HuH-7.5 (cell line): ENCODE results near the gene TTI1.
"Not testable (repeated sequence)": the region's sequence is repeated elsewhere in the genome, so short reads cannot be mapped to it uniquely, and the experiment has no call there.

Source experiments
- DNase-seq: peaks from one replicate; pipeline ENCODE4 v3.0.0; 2011; ENCODE audit warnings: low spot score

The TTI1 gene

DNA sequence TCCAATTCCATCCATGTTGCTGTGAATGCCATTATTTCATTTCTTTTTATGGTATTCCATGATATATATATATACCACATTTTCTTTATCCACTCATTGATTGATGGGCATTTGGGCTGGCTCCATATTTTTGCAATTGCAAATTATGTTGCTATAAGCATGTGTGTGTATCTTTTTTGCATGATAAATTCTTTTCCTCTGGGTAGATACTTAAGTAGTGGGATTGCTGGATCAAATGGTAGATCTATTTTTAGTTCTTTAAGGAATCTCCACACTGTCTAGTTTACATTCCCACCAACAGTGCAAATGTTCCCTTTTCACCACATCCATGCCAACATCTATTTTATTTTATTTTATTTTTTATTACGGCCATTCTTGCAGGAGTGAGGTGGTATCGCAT, 69.8 kb downstream of the TTI1 start:
- not testable (repeated sequence) for DNase-seq

DNA sequence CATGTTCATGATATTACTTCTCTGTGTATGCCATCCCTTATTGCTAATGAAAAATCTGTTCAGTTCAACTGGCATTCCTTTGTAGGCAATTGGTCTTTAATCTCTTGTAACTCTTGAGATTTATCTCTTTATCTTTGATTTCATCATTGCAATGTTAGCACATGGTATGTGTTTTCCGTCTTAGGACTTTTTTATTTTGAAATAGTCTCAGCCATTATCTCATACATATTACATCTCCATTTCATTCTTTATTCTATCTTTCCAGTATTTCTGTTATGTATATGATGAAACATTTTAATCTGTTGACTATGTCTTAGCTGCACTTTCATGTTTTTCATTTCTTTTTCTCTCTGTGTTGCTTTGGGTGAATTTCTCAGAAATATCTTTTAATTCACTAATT, 72.2 kb downstream of the TTI1 start:
- no peak for DNase-seq

DNA sequence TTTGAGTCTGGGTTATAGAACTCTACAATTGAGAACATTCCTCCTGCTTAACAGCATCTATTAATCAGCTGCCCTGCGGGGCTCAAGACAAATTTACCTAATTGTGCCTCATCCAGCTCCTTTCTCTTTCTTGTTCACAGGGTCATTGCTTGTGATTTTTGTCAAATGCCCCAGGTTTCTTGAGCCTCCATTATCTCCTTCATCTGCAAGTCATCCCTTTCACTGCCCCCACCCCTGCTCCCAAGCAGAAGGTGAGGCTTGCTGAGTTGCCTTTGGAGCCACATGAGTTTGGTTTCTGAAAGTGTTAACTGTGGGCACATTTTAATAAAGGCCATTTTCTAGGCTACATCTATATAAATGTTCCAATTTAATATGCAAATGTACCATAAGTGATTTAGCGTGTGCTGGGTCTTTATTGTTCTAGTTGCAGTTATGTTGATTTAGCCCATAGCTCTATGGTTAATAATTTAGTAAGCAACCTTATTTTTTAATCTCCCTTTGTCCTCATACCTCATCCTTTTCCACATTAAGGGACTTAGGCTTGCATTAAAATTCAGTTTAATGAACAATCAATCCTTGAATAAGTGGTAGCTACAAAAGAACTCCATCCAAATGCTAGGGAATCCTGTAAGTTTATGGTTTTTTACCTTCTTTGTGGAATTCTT, 74.3 kb downstream of the TTI1 start:
- no peak for DNase-seq

DNA sequence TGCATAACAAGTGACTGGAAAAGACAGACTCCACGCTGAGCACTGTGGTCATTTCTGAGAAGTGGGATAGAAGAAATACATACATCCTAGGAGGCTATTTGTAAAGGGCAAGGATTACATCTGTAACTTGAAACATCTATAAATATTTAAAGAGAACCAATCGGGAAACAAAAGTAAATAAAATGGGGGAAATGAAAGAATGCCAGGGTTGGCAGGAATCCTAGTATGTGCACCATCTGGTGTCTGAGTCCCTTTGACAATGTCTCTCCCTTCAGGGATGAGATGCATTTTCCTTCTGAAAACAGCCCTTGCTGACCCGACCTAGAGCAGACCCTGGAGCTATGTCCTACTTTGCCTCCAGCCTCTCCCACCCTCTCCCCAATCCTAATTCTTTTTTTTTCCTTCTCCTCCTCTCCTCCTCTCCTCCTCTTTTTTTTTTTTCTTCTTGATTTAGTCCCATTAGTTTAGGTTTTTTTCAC, 77.1 kb downstream of the TTI1 start:
- no peak for DNase-seq

DNA sequence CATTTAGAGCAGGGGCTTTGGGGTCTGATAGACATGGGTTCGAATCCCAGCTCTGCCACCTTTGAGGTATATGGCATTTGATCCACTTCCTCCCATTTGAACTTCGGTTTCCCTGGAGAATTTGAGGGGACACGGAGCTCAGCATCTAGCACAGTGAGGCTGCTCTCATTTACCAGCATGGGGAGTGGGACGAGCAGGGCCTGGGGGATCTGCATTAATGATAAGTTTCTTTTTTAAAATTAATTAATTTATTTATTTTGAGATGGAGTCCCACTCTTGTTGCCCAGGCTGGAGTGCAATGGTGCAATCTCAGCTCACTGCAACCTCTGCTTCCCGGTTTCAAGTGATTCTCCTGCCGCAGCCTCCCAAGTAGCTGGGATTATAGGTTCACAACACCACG, 77.7 kb downstream of the TTI1 start:
- DNase-seq: no peak

DNA sequence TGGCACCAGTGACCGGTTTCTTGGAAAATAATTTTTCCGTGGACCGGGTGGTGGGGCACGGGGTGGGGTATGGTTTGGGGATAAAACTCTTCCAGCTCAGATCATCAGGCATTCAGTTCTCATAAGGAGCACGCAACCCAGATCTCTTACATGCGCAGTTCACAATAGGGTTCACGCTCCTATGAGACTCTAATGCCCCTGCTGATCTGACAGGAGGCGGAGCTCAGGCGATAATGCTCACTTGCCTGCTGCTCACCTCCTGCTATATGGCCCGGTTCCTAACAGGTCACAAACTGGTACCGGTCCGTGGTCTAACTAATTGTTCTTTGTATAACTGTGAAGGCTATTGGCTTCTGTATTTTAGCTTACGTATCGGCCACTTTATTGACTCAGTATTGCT, 78.6 kb downstream of the TTI1 start:
- no peak for DNase-seq

DNA sequence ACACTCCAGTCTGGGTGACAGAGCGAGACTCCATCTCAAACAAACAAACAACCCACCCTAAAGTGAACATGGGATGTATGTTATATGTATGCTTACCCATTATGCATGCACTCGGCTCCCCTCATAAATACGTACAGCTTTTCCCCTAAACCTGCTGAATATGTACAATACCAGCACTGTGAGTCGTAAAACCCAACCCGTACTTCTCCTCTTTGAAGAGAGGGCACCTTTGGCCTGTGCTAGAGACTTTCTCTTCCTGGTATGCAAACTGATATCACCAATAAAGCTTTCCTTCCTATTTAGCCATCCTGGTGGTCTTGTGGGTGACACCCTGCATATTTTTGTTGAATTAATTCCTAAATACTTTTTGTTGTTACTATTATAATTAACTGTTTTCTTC, 79.1 kb downstream of the TTI1 start:
- no peak for DNase-seq

DNA sequence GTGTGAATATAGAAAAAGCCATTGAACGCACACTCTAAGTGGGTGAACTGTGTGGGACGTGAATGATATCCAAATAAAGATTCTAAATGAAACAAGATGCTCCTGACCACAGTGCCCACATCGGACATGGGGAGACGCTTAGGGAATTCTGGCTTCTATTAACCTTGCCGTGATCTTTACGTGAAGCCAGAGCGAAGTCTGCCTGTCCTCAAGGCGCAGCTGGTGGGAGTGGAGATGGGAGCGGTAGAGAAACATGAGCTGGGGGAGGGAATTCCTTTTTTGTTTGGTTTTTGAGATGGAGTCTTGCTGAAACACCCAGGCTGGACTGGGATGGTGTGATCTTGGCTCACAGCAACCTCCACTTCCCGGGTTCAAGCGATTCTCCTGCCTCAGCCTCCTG, 84.3 kb downstream of the TTI1 start:
- DNase-seq: no peak

DNA sequence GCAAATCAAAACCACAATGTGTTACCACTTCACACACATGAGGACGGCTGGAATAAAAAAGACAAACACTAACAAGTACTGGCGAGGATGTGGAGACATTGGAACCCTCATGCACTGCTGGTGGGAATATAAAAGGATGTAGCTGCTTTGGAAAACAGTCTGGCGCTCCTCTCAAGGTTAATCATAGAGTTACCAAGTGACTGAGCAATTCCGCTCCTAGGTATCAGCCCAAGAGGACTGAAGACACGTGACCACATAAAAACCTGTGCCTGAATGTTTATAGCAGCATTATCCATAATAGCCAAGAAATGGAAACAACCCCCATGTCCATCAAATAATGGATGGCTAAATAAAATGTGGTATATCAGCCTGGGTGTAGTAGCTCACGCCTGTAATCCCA, 85.3 kb downstream of the TTI1 start:
- no peak for DNase-seq

DNA sequence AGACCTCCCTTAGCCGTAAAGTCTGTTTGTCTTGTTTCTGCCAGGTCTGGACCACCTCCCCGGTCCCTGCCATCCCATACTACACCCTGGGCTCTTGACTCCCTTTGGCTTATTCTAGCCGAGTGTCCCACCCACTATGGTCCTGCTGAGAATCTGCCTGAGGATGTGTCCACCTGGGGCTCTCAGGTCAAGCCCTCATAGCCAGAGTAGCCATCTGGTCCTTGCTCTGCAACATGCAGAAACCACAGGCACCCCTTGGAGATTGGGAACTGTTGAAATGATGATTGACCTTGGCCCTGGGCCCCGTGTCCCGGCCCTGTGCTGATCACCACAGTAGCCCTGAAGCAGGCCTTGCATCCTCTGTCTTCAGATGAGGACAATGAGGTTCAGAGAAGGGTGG, 86.3 kb downstream of the TTI1 start:
- no peak for DNase-seq

DNA sequence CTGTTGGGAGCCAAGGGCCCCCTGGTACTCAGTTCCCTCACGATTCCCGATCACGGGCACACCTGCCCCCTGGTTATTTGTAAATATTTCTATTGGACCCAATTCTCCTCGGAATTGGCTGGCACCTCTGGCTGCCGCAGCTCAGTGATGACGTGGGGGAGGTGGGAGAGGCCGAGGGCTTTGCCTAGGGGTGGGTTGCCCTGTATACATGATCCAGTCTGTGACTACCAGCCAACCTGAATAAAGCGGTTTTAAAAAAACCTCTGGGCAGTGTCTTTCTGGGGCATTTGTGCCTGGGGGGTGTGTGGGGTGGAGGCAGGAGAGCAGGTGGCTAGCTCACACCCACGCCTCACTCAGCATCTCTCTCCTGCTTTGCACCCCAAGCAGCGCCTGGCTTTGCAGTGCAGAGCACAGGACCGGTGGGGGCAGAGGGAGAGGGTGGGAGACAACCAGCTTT, 88.1 kb downstream of the TTI1 start:
- no peak for DNase-seq

DNA sequence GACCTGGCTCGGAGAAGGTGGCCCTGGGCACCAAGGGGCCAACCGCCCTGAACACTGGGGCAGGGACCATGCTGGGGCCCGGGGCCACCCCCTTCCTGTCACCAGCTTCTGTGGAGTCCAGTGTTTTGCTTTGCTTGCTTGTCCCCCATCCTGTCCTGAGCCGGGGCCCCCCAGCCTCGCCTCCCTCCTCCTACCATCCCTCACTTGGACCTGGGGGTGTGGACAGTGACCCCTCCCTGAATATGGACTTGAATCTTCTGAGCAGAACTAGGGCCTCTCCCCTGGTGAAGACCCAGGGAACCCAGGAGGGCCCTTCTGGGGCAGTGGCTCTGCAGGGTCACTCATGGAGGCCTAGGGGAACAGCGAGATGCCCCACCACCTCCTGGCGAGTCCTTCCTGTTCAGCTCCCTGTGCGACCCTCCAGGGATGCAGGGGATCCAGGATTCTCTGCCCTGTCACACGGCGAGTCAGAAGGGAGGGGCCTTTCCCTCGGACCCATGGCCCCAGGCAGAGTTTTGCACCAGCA, 88.7 kb downstream of the TTI1 start:
- no peak for DNase-seq

DNA sequence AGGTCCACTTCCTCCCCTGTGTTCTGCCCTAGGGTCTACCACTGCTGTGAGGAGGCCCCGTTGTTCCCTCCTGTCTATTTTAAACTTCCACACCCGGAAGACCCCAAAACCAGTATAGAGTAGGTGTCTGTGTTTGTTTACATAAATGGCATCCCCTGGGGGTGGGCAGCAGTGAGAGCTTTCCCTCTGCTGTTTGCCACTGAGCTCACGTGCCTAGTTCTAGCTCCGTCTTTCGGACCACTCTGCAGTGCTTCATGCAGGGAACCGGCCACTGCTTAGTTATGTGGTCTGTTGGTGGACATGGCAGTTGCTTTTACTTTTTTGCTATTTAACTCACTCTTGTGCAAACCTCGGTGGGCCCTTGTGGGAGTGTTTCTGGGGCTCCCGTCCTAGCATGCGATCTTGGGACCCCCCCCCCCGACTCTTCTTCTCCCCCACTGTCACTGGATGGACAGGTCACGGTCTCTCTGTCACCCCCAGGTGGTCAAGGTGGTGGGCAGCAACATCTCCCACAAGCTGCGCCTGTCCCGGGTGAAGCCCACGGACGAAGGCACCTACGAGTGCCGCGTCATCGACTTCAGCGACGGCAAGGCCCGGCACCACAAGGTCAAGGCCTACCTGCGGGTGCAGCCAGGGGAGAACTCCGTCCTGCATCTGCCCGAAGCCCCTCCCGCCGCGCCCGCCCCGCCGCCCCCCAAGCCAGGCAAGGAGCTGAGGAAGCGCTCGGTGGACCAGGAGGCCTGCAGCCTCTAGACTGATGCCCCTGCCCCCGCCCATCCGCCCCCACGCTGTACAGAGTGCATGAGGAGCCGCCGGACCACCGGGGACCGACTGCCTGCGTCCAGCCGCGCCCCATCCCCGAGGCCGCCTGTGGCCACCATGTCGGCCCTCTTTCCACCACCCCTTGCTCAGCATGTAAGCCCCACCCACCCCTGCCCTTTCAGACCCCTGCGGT, 89.5 kb downstream of the TTI1 start:
- DNase-seq: no peak

DNA sequence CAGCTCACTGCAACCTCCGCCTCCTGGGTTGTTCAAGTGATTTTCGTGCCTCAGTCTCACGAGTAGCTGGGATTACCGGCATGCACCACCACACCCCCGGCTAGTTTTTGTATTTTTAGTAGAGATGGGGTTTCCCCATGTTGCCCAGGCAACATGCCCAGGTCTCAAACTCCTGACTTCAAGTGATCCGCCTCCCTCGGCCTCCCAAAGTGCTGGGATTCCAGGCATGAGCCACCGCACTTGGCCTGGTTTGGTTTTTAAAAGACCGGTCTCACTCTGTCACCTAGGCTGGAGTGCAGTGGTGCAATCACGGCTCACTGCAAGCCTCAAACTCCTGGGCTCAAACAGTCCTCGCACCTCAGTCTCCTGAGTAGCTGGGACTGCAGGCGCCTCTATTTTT, 90.2 kb downstream of the TTI1 start:
- DNase-seq: no peak

DNA sequence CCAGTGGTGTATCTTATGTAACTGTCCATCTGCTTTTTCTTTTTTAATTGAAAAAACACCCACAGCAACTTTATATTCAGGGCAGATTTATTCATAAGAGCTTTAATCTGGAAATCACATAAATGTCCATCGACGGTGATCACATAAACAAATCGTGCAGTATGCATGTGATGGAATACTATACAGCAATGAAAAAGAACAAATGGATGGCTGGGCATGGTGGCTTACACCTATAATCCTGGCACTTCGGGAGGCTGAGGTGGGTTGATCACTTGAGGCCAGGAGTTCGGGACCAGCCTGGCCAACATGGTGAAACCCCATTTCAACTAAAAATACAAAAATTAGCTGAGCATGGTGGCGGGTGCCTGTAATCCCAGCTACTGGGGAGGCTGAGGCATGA, 91.3 kb downstream of the TTI1 start:
- DNase-seq: no peak

DNA sequence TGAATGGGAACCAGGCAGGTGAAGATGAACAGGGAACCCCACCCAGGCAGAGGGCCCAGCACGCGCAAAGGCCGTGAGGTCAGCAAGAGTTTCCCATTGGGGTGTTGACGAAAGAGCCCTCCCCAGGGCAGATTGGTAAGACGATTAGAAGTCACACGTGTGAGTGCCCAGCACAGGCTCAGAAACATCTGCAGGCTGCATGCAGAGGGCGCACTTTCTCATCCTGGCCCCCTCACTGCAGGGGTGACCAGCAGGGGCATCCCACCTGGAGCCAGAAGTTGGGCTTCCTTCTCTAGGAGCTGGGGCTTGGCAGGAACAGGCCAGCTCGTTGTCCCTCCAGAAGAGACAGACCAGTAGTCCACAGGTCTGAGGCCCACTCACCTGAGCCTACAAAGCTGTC, 91.9 kb downstream of the TTI1 start:
- DNase-seq: no peak

DNA sequence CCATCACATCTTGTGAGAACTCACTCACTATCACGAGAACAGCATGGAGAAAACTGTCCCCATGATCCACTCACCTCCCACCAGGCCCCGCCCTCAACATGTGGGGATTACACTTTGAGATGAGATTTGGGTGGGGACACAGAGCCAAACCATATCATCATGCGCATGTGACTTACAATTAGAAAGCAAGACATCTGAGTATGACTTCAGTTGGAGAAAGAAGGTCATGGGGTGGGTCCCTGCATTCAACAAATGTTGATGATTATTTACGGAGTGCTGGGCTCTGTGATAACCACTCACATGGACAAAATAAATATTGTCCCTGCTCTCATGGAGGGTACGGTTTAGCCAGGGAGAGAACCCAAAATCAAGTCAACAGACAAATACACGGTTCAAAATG, 92.4 kb downstream of the TTI1 start:
- no peak for DNase-seq

DNA sequence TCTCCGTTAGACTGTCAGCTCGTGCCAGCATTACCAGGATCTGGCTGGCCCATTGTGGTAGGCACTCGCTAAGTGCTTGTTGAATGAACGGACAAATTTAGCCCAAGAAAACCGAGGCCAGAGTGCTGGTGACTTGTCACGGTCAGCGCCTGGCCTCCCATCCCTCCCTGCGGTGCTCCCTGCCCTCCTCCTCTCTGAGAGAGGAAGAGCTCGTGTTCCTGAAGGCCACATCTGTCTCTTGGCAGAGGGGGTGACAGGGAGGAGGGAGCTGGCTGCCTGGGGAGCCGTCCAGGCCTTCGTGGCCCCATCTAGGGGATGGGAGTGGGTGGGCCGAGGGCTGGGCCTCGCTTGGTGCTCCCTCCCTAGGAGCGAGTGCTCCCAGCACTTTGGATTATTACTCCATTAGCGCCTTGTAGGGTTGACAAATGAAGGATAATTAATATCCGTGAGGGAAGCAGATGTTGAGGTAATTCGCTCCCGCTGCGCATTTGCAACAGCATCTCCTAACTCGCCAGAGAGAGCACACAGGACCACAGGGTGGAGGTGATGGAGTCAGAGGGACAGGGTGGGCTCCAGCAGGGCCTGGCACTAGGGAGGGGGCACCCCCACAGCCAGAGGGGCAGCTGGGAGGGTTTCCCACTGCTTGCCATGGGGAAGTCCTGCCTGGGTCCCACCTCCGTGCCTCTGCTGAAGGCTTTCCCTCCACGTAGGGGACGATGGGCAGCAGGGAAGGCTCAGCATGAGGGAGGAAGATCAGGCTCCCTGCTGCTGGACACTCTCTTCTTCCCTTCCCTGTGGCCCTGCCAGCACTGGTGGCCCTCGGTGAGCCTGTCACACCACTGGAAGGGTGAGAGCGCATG, 93.3 kb downstream of the TTI1 start:
- DNase-seq: no peak

DNA sequence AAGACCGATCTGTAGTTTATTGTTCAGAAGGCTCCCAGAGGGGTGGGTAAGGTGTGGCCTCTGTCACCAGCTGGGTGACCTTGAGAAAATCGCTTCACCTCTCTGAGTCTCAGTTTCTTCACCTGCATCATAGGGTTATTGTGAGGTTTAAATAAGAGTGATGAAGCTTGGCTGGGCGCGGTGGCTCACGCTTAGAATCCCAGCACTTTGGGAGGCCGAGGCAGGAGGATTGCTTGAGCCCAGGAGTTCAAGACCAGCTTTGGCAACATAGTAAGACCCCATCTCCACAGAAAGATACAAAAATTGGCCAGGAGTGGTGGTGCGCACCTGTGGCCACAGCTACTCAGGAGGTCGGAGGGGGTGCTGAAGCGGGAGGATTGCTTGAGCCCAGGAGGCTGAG, 94.3 kb downstream of the TTI1 start:
- DNase-seq: no peak

DNA sequence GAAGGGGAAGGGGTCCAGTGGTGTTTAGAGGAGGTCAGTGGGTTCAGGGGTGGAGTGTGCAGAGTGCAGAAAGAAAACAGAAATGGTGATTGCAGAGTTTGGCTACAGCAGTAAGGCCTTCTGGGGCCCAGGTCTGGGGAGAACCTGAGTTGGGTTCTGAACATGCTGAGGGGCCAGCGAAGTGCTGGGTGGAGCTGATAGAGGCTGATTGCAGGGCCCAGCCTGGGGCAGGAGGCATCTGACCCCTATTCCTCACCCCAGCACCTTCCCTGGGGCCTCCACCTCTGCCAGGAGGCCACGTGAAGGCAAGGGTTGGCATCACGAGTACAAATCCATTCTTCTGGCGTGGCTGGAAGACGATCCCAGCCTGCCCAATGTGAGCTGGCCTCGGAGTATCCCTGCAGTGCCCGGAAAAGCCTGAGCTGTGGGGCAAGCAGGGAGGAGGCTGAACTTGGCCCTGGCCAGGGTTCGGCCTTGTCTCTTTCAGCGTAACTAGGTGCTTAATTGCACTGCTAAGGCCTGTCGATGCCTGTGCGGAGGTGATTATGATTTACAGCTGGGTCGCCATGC, 95.0 kb downstream of the TTI1 start:
- no peak for DNase-seq

DNA sequence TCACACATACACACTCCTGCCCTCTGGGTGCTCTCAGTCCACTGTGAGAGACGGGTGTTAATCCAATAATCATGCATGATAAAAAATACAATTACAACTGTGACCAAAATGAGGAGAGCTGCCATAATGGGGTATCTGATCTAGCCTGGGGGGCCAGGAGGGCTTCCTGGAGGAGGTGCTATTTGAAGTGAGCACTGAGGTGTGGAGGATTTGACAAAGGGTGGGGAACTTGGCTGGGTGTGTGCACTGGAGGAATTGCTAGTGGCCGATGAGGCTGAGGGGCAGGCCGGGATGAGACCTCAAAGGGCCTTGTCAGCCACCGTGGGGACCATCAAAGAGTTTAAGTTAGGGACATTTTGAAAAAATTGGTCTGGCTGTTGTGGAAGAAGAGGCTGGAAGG, 95.6 kb downstream of the TTI1 start:
- no peak for DNase-seq

DNA sequence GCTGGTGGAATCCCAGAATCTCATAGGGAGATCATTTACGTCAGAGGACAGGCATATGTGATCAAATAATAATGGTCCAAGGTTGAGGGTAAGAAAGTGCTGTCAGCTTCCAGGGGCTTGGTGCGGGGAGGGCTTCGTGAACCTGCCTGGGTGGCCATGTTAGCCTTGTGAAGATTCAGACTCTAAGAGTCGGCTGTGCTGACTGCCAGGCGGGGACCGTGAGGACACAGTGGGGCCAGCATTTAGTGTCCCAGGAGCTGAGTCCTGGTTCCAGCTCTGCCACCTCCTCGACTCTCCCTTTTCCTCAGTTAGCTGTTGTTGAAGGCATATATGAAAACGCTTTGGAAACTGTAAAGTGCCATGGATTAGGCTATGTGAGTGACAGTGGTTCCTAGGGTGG, 96.8 kb downstream of the TTI1 start:
- DNase-seq: no peak
